Renal cortical epithelial cell (primary cell): ENCODE measurements around the gene SAYSD1. TPM values are rescaled to one million over a fixed set of nuclear protein-coding genes. Genes with fewer than 3 reads are reported as not detected.

Experiments used
- DNase-seq: peaks from one replicate; pipeline ENCODE4 v3.0.0-alpha.2; 2011; ENCODE audit warnings: low read depth
- total RNA-seq: library from RNA; depleted of rRNA; stranded (reverse); fragments of >200 nt; gene quantifications from 2 replicates; pipeline ENCODE4 v1.2.3, GENCODE V29; 2014

The SAYSD1 gene
- total RNA-seq, 1 donor from 2014 or later: 19.0 TPM

DNA sequence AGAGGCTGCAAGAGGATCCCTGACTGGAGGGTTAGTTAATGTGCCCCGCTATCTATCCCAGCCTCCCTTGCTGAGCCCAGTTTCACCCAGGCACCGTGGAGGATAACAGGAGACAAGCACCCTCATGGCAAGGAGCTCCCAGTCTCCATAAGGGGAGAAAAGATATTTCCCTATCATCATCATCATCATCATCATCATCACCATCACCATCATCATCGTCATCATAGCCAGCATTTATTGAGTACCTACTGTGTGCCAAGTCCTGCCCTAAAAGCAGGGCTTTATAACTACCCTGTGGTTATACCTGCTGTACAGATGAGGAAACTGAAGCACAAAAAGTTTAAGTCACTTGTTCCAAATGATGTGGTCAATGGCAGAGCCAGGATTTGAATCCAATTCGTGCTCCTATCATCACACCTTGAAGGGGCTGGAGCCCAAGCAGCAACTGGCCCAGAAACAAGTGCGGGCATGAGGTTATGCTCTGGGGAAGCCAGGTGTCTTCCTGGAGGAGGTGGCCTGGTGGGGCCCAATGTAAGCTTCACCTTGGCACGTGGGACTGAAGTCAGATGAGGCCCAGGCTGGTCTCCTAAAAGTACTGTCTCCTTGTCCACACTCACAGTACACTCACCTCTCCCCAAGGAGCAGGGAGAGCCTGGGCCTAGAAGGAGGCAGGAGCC is 56.4 kb downstream of the SAYSD1 start:
- no peak for DNase-seq

DNA sequence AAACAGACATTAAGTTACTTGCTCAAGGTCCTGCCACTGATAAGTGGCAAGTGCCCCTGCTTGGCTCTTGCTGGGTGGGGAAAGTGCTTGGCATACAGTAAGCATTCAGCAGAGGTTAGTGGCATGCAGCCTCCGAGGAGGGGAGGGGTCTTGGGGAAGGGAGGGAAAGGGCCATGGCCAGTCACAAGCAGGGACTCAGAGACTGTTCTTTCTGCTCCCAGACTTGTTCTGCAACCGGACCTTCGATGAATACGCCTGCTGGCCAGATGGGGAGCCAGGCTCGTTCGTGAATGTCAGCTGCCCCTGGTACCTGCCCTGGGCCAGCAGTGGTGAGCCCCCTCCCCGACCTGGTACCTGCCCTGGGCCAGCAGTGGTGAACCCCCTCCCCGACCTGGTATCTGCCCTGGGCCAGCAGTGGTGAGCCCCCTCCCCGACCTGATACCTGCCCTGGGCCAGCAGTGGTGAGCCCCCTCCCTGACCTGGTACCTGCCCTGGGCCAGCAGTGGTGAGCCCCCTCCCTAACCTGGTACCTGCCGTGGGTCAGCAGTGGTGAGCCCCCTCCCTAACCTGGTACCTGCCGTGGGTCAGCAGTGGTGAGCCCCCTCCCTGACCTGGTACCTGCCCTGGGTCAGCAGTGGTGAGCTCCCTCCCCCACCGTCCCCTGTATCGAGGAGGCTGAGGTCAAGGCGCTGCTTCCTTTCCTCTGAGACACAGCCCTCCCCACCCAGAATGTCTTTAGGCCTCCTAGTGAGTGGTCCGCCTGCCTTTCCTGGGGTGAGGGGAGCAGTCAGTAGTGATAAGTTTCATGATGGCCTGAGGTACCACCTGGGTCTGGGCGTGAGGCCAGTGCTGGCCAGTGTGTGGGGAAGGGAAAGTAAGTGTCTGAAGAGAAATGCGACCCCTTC is 57.5 kb downstream of the SAYSD1 start:
- no peak for DNase-seq

DNA sequence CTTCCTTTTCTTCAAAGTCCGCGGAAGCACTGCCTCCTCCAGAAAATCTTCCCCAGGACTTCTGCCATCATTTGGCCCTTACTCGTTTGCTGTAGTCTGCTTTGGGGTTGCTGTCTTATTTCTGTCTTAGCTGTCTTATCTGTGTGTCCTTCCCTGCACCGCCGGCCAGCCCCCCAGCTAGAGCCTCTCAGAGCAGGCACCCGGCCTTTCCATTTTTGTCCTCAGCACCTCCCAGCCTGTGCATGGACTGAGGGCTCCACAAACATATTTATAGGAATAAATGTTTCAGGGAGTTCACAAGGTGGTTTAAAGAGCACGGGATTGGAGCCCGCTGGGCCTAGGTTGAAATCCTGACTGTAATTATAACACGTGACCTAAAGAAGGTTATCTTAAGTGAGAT is 58.3 kb downstream of the SAYSD1 start:
- no peak for DNase-seq

DNA sequence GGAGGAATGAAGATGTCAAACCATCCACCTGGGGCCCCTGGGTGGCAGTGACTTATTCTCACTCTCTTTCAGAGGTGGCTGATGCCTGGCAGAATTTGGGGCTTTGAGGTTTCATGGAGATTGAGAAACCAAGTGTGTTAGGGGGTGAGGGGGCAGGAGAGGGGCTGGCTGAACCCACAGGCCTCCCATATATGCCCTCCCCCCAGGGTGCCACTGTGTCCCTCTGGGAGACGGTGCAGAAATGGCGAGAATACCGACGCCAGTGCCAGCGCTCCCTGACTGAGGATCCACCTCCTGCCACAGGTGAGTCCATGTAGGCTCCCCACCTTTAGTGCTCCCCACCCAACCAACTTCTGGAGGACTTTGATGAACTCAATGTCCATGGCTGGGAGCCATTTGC is 58.8 kb downstream of the SAYSD1 start:
- no peak for DNase-seq

DNA sequence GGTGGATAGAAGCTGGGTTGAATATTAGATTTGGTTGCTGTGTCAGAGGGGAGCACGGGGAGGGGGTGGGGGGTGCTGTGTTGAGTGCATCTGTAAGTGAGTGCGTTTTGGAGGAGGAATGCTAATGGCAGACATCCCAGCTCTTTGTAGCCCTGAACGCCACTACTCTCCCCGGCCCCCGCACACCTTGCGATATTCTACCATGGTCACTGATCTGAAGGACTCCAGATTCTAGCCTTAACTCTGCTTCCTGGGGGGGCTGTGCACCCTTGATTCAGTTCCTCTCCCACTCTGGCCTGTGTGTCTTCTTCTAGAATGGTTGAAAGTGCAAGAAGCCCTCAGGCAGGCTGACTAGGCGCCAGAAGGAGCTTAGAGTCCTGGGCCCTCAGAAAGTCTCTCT is 59.3 kb downstream of the SAYSD1 start:
- no peak for DNase-seq

DNA sequence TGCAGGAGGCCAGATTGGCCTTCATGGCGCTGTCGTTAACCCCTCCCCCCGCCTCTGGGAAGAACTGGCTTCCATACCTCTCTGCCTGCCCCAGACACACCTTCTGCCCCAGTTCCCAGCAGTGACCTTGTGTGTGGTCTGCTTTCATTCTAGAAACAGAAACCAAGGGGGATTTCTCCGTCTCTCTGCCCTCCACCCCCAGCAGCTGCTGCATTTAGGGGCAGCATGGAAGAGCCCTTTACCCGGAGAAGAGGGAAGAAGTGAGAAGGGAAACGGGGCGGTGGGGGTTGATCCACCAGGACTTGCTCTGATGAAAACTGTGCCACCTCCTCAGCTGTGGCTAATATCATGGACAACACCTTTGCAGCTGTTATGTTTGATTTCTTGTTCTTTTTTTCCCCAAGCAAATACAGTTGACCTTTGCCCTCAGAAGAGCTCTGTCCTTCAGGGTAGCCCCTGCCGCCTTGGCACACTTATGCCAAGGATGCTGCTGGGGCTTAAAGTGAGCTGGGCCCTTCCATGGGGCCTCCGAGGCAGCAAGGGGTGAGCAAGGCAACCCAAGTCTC is 60.3 kb downstream of the SAYSD1 start:
- no peak for DNase-seq

Other genes starting within 250 kb of the SAYSD1 start
- gene GLP1R, start 66.4 kb downstream of the SAYSD1 start, total RNA-seq: not detected in 2 replicates
- gene KCNK5, start 114.3 kb upstream of the SAYSD1 start, total RNA-seq: 2.3 and 2.9 TPM in 2 replicates
- not detected in 2 replicates for gene KCNK17, start 199.2 kb upstream of the SAYSD1 start, total RNA-seq
- not detected in 2 replicates for gene KCNK16, start 207.5 kb upstream of the SAYSD1 start, total RNA-seq